ENCODE data around the gene ANKRD33B. TPM values are rescaled to one million over a fixed set of nuclear protein-coding genes. Genes with fewer than 3 reads are reported as not detected.
"Not testable (repeated sequence)": the region's sequence is repeated elsewhere in the genome, so short reads cannot be mapped to it uniquely, and the experiment has no call there.

ANKRD33B gene
- total RNA-seq, 1 donor from 2014 or later, result 6.1 TPM

DNA sequence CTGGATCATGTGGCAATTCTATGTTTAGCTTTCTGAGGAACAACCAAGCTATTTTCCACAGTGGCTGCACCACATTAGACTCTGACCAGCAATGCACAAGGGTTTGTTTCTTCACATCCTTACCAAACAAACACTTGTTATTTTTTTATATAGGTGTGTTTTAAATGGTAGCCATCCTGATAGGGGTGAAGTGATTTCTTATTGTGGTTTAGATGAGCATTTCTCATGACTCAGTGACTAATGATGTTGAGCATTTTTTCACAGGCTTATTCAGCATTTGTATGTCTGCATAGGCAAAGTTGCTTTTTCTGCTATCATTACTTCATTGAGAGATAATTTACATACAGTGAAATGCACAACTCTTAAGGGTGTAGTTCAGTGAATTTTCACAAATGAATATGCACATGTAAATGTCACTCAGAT lies 36.0 kb downstream of the ANKRD33B start:
- no peak overlapping the region for H3K27ac ChIP-seq
- intact Hi-C loops (cut with DNase I), result no loop called here
- ATAC-seq (no peak), DNase-seq (no peak)
- H3K36me3 ChIP-seq, result no peaks in the 10 kb centered on the region
- no peaks in the 10 kb centered on the region for H3K27me3 ChIP-seq
- peaks cover 16% of the 10 kb centered on the region for H3K4me1 ChIP-seq
- H3K4me3 ChIP-seq, result no peak overlapping the region
- TF ChIP-seq, protein P1, sequence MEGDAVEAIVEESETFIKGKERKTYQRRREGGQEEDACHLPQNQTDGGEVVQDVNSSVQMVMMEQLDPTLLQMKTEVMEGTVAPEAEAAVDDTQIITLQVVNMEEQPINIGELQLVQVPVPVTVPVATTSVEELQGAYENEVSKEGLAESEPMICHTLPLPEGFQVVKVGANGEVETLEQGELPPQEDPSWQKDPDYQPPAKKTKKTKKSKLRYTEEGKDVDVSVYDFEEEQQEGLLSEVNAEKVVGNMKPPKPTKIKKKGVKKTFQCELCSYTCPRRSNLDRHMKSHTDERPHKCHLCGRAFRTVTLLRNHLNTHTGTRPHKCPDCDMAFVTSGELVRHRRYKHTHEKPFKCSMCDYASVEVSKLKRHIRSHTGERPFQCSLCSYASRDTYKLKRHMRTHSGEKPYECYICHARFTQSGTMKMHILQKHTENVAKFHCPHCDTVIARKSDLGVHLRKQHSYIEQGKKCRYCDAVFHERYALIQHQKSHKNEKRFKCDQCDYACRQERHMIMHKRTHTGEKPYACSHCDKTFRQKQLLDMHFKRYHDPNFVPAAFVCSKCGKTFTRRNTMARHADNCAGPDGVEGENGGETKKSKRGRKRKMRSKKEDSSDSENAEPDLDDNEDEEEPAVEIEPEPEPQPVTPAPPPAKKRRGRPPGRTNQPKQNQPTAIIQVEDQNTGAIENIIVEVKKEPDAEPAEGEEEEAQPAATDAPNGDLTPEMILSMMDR (IDR thresholded peaks at IDR 0.05), result no peak
- H3K9me3 ChIP-seq, result no peaks in the 10 kb centered on the region

DNA sequence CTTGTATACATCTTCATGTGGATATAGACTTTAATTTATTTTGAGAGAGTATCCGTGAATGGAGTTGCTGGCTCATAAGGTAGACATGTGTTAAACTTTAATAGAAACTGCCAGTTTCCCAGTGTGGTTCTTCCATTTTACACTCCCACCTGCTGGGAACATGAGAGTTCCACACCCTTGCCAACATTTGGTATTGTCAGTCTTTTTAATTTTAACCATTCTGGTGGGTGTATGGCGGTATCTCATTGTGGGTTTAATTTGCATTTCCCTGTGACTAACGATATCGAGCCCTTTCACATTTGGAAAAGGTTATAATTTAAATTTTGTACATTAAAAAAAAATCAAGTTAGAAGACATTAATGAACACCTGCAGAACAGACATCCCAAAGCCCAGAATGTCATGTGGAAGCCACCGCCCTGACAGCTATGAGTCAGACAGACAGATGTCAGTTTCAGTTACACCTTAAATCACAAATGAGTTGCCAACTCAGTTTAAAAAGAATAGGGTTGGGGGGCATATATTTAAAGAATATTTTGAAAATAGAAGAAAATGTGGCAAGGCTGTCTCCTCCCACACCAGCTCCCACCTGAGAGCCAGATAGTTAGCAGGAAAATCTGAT lies 36.9 kb downstream of the ANKRD33B start:
- intact Hi-C loops (cut with DNase I), result no loop called here
- ATAC-seq (no peak), DNase-seq (no peak)
- no peak overlapping the region for H3K27ac ChIP-seq
- TF ChIP-seq, protein P1 (IDR thresholded peaks at IDR 0.05), result no peak
- no peaks in the 10 kb centered on the region for H3K27me3 ChIP-seq
- peaks cover 11% of the 10 kb centered on the region for H3K4me1 ChIP-seq
- no peaks in the 10 kb centered on the region for H3K36me3 ChIP-seq
- H3K4me3 ChIP-seq, result no peak overlapping the region
- no peaks in the 10 kb centered on the region for H3K9me3 ChIP-seq

DNA sequence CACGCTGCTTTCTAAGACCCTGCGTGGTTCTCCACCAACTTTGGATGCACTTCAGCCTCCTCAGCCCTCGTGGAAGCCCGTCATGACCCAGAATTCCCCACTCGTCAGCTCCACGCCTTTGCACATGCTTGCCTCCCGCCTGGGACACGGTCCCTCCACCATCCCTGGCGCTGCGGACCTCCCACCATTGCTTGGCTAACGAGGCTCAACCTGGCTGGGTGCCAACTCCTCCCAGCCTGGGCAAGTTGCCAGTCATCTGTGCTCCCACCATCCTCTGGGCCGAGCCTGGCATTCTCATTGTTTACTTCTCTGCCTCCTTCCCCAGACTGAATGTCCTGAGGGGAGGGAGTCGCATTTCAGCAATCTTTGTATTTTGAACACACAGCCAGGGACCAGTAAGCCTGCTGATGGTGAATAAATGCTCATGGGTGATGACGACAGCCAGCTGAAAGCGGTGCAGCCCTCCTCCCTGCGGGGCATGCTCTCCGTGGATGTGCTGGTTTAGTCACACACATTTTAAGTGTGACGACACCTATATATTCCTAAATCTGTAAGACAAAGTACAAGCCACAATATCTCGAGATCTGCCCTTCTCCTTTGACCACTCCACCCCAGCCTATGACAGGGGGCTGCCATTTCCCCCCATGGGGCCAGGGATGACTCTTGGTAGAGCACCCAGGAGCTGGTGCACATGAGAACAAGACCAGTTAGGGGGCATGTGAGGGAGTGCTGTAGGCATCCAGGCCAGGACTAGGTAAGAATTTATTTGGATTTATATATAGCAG lies 37.6 kb downstream of the ANKRD33B start:
- Histone ChIP-seq H3K27ac (peak overlapping the region; percentile 49), H3K36me3 (no peaks in the 10 kb centered on the region), H3K4me1 (peaks cover 11% of the 10 kb centered on the region), H3K27me3 (no peaks in the 10 kb centered on the region), H3K4me3 (no peak overlapping the region), H3K9me3 (no peaks in the 10 kb centered on the region)
- TF ChIP-seq, protein P1 (IDR thresholded peaks at IDR 0.05), result no peak
- peak; percentile 83 for ATAC-seq
- peak; percentile 77 for DNase-seq
- intact Hi-C loops (cut with DNase I), result no loop called here

DNA sequence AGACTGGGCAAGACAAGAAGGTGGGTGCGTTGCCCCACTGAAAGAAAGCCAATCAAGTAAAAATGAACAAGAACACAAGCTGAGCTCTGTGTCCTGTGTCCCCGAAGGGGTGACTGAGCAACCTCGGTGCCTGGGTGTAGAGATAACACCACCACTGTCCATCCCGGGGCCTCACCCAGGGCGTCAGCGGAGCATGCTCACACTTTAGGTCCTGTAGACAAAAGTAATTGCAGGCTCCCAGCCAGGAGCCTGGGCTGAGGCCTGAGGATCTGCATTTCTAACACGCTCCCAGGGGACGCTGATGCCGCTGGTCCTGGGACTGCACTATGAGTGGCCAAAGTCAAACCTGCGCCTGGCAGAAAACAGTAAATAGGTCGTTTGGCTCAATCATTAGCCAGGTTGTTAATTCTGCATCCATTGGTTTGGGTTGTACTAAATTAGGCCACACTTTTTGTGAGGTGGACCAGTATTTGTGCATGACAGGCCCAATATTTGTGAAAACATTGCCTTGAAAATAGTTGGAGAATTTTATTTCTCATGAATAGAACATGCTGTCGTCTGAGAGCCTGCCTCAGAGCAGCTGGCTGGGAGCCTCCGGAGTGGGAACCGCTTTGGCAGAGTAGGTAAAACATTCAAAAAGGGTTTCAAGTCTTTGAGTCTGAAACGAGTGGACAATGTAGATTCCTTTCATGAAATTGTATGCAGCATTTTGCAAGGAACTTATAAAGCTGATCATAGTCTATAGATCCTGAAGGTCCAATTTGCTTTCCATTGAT lies 38.3 kb downstream of the ANKRD33B start:
- H3K27ac ChIP-seq, result peak overlapping the region; percentile 49
- no peaks in the 10 kb centered on the region for H3K36me3 ChIP-seq
- no peak for DNase-seq
- intact Hi-C loops (cut with DNase I), result no loop called here
- ATAC-seq, result peak; percentile 22
- peaks cover 11% of the 10 kb centered on the region for H3K4me1 ChIP-seq
- H3K4me3 ChIP-seq, result no peak overlapping the region
- no peaks in the 10 kb centered on the region for H3K9me3 ChIP-seq
- TF ChIP-seq, protein P1 (IDR thresholded peaks at IDR 0.05), result no peak
- no peaks in the 10 kb centered on the region for H3K27me3 ChIP-seq

DNA sequence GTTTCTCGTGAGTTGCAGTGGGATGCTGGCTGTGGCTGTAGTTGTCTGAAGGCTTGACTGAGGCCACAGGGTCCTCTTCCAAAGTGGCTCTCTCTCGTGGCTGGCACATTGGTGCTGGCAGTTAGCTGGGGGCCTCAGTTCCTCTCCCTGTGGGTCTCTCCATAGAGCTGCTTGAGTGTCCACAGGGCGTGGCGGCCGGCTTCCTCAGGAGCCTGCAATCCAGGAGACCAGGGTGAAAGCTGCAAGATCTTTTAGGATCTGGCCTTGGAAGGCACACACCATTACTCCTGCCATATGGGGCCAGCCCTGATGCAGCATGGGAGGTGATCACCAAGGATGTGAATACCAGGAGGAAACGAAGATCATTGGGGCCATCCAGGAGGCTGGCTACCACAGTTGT lies 41.1 kb downstream of the ANKRD33B start:
- DNase-seq, result no peak
- TF ChIP-seq, protein P1 (IDR thresholded peaks at IDR 0.05), result no peak
- no peak overlapping the region for H3K27ac ChIP-seq
- H3K36me3 ChIP-seq, result no peaks in the 10 kb centered on the region
- ATAC-seq, result no peak
- intact Hi-C loops (cut with DNase I), result no loop called here
- peaks cover 16% of the 10 kb centered on the region for H3K4me1 ChIP-seq
- no peak overlapping the region for H3K4me3 ChIP-seq
- H3K27me3 ChIP-seq, result no peaks in the 10 kb centered on the region
- H3K9me3 ChIP-seq, result no peaks in the 10 kb centered on the region

DNA sequence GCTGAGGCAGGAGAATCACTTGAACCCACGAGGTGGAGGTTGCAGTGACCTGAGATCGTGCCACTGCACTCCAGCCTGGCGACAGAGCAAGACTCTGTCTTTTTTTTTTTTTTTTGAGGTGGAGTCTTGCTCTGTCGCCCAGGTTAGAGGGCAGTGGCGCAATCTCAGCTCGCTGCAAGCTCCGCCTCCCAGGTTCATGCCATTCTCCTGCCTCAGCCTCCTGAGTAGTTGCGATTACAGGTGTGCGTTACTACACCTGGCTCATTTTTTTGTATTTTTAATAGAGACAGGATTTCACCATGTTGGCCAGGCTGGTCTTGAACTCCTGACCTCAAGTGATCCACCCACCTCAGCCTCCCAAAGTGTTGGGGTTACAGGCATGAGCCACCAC lies 42.8 kb downstream of the ANKRD33B start:
- H3K9me3 ChIP-seq; H3K4me3 ChIP-seq; H3K27me3 ChIP-seq; intact Hi-C loops (cut with DNase I); ATAC-seq; H3K36me3 ChIP-seq; H3K27ac ChIP-seq; DNase-seq: not testable (repeated sequence)
- H3K4me1 ChIP-seq, result peaks cover 11% of the 10 kb centered on the region
